Right lobe of liver (tissue), 4 donors: ENCODE measurements around the gene RGS3.

ENCODE experiments used
- CTCF ChIP-seq, 4 donors: fragments of 200-600 bp in 3 of 4; fragments of 450-650 bp in 1 of 4; IDR thresholded peaks; one replicate each; pipeline versions ENCODE4 v1.5.1 to v1.8.0; 2016 to 2022; ENCODE audit warnings: antibody characterized with exemption in 4 of 4, mild to moderate bottlenecking in 2 of 4
- POLR2A ChIP-seq: fragments of 450-650 bp; IDR thresholded peaks from one replicate; pipeline ENCODE4 v1.6.1; 2017; ENCODE audit warnings: antibody characterized with exemption, mild to moderate bottlenecking
- donor health status: DM: no; HTN: no; CAD: no.
- donor health status: DM: no; HTN: no; CAD: no.
- donor health status: DM: no; HTN: yes; CAD: no.

GRCh38 chr9:113580954-113581311, 117.4 kb downstream of the RGS3 start:
- TF ChIP-seq CTCF (IDR thresholded peaks at IDR 0.05) (no peak), POLR2A (no peak)
